Right lobe of liver (tissue), 6 donors: ENCODE results near the gene EXOC4. TPM values are rescaled to one million over a fixed set of nuclear protein-coding genes. Genes with fewer than 3 reads are reported as not detected.

Experiments used
- ATAC-seq, 4 donors: fragments of 200-7000 bp; cut with Tn5 transposase; one replicate each; pipeline ENCODE4 v1.9.1; 2020; ENCODE audit warnings: mild to moderate bottlenecking in 4 of 4, moderate library complexity in 4 of 4
- DNase-seq, 3 donors: peaks; one replicate each; pipeline ENCODE4 v3.0.0-alpha.2; 2020
- H3K27ac ChIP-seq, 3 donors: fragments of 200-600 bp; one replicate each; pipeline ENCODE4 v1.8.0; 2022
- H3K27me3 ChIP-seq, 2 donors: fragments of 200-600 bp; one replicate each; pipeline ENCODE4 v1.8.0; 2022
- H3K36me3 ChIP-seq, 4 donors: fragments of 200-600 bp; sonication (generic) in 1 of 4; one replicate each; pipeline versions ENCODE4 v1.5.1 to v1.8.0; 2017 to 2022; ENCODE audit warnings: control low read depth in 1 of 4
- H3K4me1 ChIP-seq, 4 donors: fragments of 200-600 bp; sonication (generic) in 1 of 4; one replicate each; pipeline versions ENCODE4 v1.5.1 to v1.8.0; 2017 to 2022; ENCODE audit warnings: control low read depth in 1 of 4
- H3K4me3 ChIP-seq, 3 donors: fragments of 200-600 bp; one replicate each; pipeline ENCODE4 v1.8.0; 2022
- H3K9me3 ChIP-seq, 4 donors: fragments of 200-600 bp; sonication (generic) in 1 of 4; one replicate each; pipeline versions ENCODE4 v1.5.1 to v1.8.0; 2017 to 2022; ENCODE audit warnings: control low read depth in 1 of 4
- CTCF ChIP-seq, 4 donors: fragments of 200-600 bp in 3 of 4; fragments of 450-650 bp in 1 of 4; IDR thresholded peaks; one replicate each; pipeline versions ENCODE4 v1.5.1 to v1.8.0; 2016 to 2022; ENCODE audit warnings: antibody characterized with exemption in 4 of 4, mild to moderate bottlenecking in 2 of 4
- POLR2A ChIP-seq: fragments of 450-650 bp; IDR thresholded peaks from one replicate; pipeline ENCODE4 v1.6.1; 2017; ENCODE audit warnings: antibody characterized with exemption, mild to moderate bottlenecking
- WGBS: methylation state at CpG from one replicate; pipeline ENCODE4 v1.1.6; 2018; ENCODE audit warnings: low coverage, low lambda C conversion rate; ENCODE audit not compliant: insufficient coverage; ENCODE audit errors: missing lambda C conversion rate; 5-methylcytosine and 5-hydroxymethylcytosine counted together
- intact Hi-C, 2 donors: fragments of 100-400 bp; cut with DNase I; formaldehyde crosslinking; loops; one replicate each; pipeline versions ENCODE4 v1.11.2 to v1.14.1; 2022
- total RNA-seq, 6 experiments: library from RNA; depleted of rRNA in 2 of 6; stranded (reverse); fragments of >200 nt in 2 of 6; fragmentation: NEBNext Ultra II Directional in 3 of 6; extraction: Animal tissue kit (Norgen Biotek cat#: 25700) in 3 of 6; gene quantifications; one replicate each; pipeline versions ENCODE4 v1.1.0 to v1.2.4, GENCODE V29; 2016 to 2023
- donor health status: DM: no; HTN: yes; CAD: no.
- donor health status: DM: no; HTN: no; CAD: no.
- donor health status: DM: no; HTN: no; CAD: no.
- donor health status: DM: no; HTN: yes; CAD: no.
- donor health status: DM: no; HTN: yes; CAD: no.

Gene EXOC4
- total RNA-seq, 6 experiments from 2014 or later: 23.7 to 33.5 (median 30.0) TPM

- no peak for ATAC-seq
- Histone ChIP-seq H3K4me3 (no peak overlapping the region), H3K4me1 (no peaks in the 10 kb centered on the region), H3K27ac (no peak overlapping the region), H3K36me3 (no peaks in the 10 kb centered on the region), H3K27me3 (no peaks in the 10 kb centered on the region), H3K9me3 (no peaks in the 10 kb centered on the region)
- TF ChIP-seq CTCF (IDR thresholded peaks at IDR 0.05): no peak
- no peak for TF ChIP-seq POLR2A
- DNase-seq: no peak
- intact Hi-C loops: no loop called here
- 75% methylated on average over 5 of the region's 6 CpGs for WGBS
Observed at GRCh38 chr7:133801341-133801740, 548.5 kb downstream of the EXOC4 start.

- Histone ChIP-seq H3K27ac (no peak overlapping the region), H3K27me3 (no peaks in the 10 kb centered on the region), H3K9me3 (no peaks in the 10 kb centered on the region), H3K4me1 (no peaks in the 10 kb centered on the region), H3K4me3 (no peak overlapping the region), H3K36me3 (no peaks in the 10 kb centered on the region)
- DNase-seq (no peak), ATAC-seq (no peak)
- WGBS: 100% methylated on average over 1 of the region's 1 CpG
- no peak for TF ChIP-seq CTCF (IDR thresholded peaks at IDR 0.05)
- no peak for TF ChIP-seq POLR2A
- intact Hi-C loops: no loop called here
Observed at GRCh38 chr7:133804127-133804526, 551.2 kb downstream of the EXOC4 start.

GRCh38 chr7:133805426-133805825 is 552.5 kb downstream of the EXOC4 start:
- TF ChIP-seq CTCF (IDR thresholded peaks at IDR 0.05): no peak
- TF ChIP-seq POLR2A: no peak
- Histone ChIP-seq H3K4me1 (no peaks in the 10 kb centered on the region), H3K27ac (no peak overlapping the region), H3K27me3 (no peaks in the 10 kb centered on the region), H3K4me3 (no peak overlapping the region), H3K36me3 (no peaks in the 10 kb centered on the region), H3K9me3 (no peaks in the 10 kb centered on the region)
- no peak for DNase-seq
- no peak for ATAC-seq
- intact Hi-C loops: no loop called here
- WGBS: 34% methylated on average over 2 of the region's 2 CpGs

- ATAC-seq (no peak), DNase-seq (no peak)
- intact Hi-C loops: no loop called here
- H3K27me3 ChIP-seq: no peaks in the 10 kb centered on the region
- H3K4me1 ChIP-seq: no peaks in the 10 kb centered on the region
- H3K36me3 ChIP-seq: no peaks in the 10 kb centered on the region
- H3K27ac ChIP-seq: no peak overlapping the region
- WGBS: 82% methylated on average over 7 of the region's 7 CpGs
- no peaks in the 10 kb centered on the region for H3K9me3 ChIP-seq
- TF ChIP-seq POLR2A (no peak), CTCF (IDR thresholded peaks at IDR 0.05) (no peak)
- H3K4me3 ChIP-seq: no peak overlapping the region
Observed at GRCh38 chr7:133807624-133808492, 555.0 kb downstream of the EXOC4 start.
